ENCODE data around the gene CD300A. TPM values are rescaled to one million over a fixed set of nuclear protein-coding genes. Genes with fewer than 3 reads are reported as not detected.
A peak's percentile ranks its signal among the peaks of the same experiment; 100 is the strongest.

CD300A gene
- total and polyA plus RNA-seq, 2 donors (not counting 1 experiment from before 2014, with no cell fraction given): 2.4 to 5.7 TPM

DNA sequence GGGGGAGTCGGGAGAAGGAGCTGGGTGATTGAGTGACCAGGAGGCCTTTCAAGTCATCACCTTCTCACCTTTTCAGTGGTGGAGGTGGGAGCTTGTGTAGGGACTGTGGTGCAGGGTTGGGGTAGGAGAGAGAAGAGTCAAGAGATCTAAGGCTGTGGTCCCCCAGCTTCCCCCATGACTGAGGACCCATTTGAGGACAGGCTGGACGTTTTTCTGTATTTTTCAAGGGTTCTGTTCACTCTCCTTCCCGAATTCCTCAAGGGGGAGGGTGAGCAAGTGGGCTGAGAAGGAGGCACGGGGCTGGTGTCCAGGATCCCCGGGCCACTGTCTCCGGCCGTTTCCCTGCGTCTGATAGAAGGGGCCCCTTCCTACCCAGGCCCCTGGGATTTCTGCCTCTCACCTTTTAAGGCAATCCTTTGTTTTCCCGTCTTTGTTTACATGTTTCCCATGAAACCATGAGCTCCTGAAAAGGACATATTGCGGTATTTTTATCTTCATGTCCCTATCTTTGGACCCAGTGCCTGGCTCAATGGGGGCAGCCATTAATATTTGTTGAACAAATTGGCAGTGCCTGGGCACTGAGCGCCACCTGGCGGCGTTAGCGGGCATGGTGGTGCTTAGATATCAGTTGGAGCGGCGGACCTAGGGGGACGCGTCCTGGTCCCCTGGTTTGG lies 9.2 kb upstream of the CD300A start:
- POLR2A ChIA-PET: interaction anchor here (1.5 kb wide), 1 partner anchor 78 kb away, joined by 5 read pairs; no protein-coding TSS in a partner anchor
- Histone ChIP-seq H3K4me2 (replicated peaks; ENCODE audit: low read depth, low read length, poor library complexity, severe bottlenecking) (no peak overlapping the region), H3K79me2 (ENCODE audit: control insufficient read depth, insufficient read depth, low read length) (no peaks in the 10 kb centered on the region), H3K4me3 (ENCODE audit: control extremely low read depth in 1 of 5, extremely low read depth in 1 of 5, insufficient read depth in 1 of 5, low read depth in 2 of 5, low read length in 4 of 5) (no peak overlapping the region), H4K20me1 (ENCODE audit: control insufficient read depth, insufficient read depth, low read length, poor library complexity, severe bottlenecking) (no peaks in the 10 kb centered on the region), H3K27me3 (replicated peaks in 1 of 4; ENCODE audit: control extremely low read depth in 1 of 4, control insufficient read depth in 3 of 4, insufficient read depth in 4 of 4, low read length in 3 of 4) (peaks cover 0 to 31% (median 9%) of the 10 kb centered on the region in 4 experiments), H3K9ac (ENCODE audit: low read length) (no peak overlapping the region), H3K27ac (ENCODE audit: low read length in 2 of 2) (no peak overlapping the region), H2AFZ (ENCODE audit: insufficient read depth, low read depth, low read length, poor library complexity, severe bottlenecking) (no peak overlapping the region), H3K36me3 (replicated peaks in 1 of 2; ENCODE audit: control extremely low read depth in 1 of 2, control insufficient read depth in 1 of 2, extremely low read depth in 1 of 2, insufficient read depth in 2 of 2, low read length in 1 of 2) (no peaks in the 10 kb centered on the region), H3K9me3 (ENCODE audit: control extremely low read depth in 1 of 3, control insufficient read depth in 2 of 3, insufficient read depth in 1 of 3, low read length in 2 of 3) (peaks cover 0 to 8% (median 0%) of the 10 kb centered on the region in 3 donors), H3K4me1 (ENCODE audit: control insufficient read depth in 2 of 2, insufficient read depth in 2 of 2, low read length in 2 of 2) (peaks cover 11 to 19% of the 10 kb centered on the region in 2 donors)
- H3K4me3 Mint-ChIP-seq: peak overlapping the region; percentile 11
- intact Hi-C loops (cut with micrococcal nuclease): loop anchor here (1.0 to 2.0 kb wide), 5 partner anchors 36 to 254 kb away; partner anchors contain the start of gene RPL38
- TF ChIP-seq, protein P1, sequence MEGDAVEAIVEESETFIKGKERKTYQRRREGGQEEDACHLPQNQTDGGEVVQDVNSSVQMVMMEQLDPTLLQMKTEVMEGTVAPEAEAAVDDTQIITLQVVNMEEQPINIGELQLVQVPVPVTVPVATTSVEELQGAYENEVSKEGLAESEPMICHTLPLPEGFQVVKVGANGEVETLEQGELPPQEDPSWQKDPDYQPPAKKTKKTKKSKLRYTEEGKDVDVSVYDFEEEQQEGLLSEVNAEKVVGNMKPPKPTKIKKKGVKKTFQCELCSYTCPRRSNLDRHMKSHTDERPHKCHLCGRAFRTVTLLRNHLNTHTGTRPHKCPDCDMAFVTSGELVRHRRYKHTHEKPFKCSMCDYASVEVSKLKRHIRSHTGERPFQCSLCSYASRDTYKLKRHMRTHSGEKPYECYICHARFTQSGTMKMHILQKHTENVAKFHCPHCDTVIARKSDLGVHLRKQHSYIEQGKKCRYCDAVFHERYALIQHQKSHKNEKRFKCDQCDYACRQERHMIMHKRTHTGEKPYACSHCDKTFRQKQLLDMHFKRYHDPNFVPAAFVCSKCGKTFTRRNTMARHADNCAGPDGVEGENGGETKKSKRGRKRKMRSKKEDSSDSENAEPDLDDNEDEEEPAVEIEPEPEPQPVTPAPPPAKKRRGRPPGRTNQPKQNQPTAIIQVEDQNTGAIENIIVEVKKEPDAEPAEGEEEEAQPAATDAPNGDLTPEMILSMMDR (IDR thresholded peaks at IDR 0.05): peak; percentile 97
- no peak for TF ChIP-seq EZH2 (IDR thresholded peaks at IDR 0.05; ENCODE audit: borderline replicate concordance, insufficient read depth, low read depth, low read length, poor library complexity, severe bottlenecking)
- CTCF ChIA-PET: interaction anchor here (0.7 to 7.2 kb wide), 33 partner anchors 8 to 279 kb away, joined by 3 to 95 read pairs (median 4); partner anchors contain the start of genes BTBD17, CD300A, CD300LB and GPR142
- peaks cover 7% of the 10 kb centered on the region for H3K4me1 Mint-ChIP-seq
- H3K9me3 Mint-ChIP-seq (ENCODE audit: insufficient read depth): no peaks in the 10 kb centered on the region
- no peak overlapping the region for H3K27ac Mint-ChIP-seq
- ATAC-seq (ENCODE audit: low read depth): peak; percentile 53
- DNase-seq: peak; percentile 82
- WGBS (ENCODE audit: insufficient coverage): 27% methylated on average over 15 of the region's 18 CpGs
- peaks cover 31% of the 10 kb centered on the region for H3K27me3 Mint-ChIP-seq

DNA sequence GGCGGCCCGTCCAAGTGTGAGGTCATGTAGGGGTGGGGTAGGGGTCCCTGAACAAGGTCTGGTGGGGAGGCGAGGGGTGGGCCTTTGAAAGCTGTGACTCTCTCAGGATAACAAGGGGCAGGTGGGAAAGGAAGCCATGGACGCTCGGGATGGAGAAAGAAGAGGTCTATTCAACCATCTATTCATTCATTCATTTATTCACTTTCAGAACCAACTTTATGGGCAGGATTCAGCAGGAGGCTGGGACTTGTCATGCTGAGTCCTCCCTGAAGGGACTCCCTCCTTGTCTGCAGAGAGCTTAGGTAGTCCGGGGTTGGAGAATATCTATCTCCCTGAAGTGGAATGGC lies 8.6 kb upstream of the CD300A start:
- 33% methylated on average over 3 of the region's 6 CpGs for WGBS (ENCODE audit: insufficient coverage)
- no peaks in the 10 kb centered on the region for H3K9me3 Mint-ChIP-seq (ENCODE audit: insufficient read depth)
- ATAC-seq (ENCODE audit: low read depth) (no peak), DNase-seq (no peak)
- Histone ChIP-seq H2AFZ (ENCODE audit: insufficient read depth, low read depth, low read length, poor library complexity, severe bottlenecking) (no peak overlapping the region), H3K4me3 (ENCODE audit: control extremely low read depth in 1 of 5, extremely low read depth in 1 of 5, insufficient read depth in 1 of 5, low read depth in 2 of 5, low read length in 4 of 5) (no peak overlapping the region), H3K9ac (ENCODE audit: low read length) (no peak overlapping the region), H3K27ac (ENCODE audit: low read length in 2 of 2) (no peak overlapping the region), H4K20me1 (ENCODE audit: control insufficient read depth, insufficient read depth, low read length, poor library complexity, severe bottlenecking) (no peaks in the 10 kb centered on the region), H3K36me3 (replicated peaks in 1 of 2; ENCODE audit: control extremely low read depth in 1 of 2, control insufficient read depth in 1 of 2, extremely low read depth in 1 of 2, insufficient read depth in 2 of 2, low read length in 1 of 2) (no peaks in the 10 kb centered on the region), H3K9me3 (ENCODE audit: control extremely low read depth in 1 of 3, control insufficient read depth in 2 of 3, insufficient read depth in 1 of 3, low read length in 2 of 3) (peaks cover 0 to 8% (median 0%) of the 10 kb centered on the region in 3 donors), H3K27me3 (replicated peaks in 1 of 4; ENCODE audit: control extremely low read depth in 1 of 4, control insufficient read depth in 3 of 4, insufficient read depth in 4 of 4, low read length in 3 of 4) (peaks cover 0 to 26% (median 8%) of the 10 kb centered on the region in 4 experiments), H3K4me2 (replicated peaks; ENCODE audit: low read depth, low read length, poor library complexity, severe bottlenecking) (no peak overlapping the region), H3K79me2 (ENCODE audit: control insufficient read depth, insufficient read depth, low read length) (no peaks in the 10 kb centered on the region), H3K4me1 (ENCODE audit: control insufficient read depth in 2 of 2, insufficient read depth in 2 of 2, low read length in 2 of 2) (peaks cover 16 to 24% of the 10 kb centered on the region in 2 donors)
- H3K27ac Mint-ChIP-seq: no peak overlapping the region
- TF ChIP-seq, protein P1 (IDR thresholded peaks at IDR 0.05): peak; percentile 55
- no peak for TF ChIP-seq EZH2 (IDR thresholded peaks at IDR 0.05; ENCODE audit: borderline replicate concordance, insufficient read depth, low read depth, low read length, poor library complexity, severe bottlenecking)
- no peak overlapping the region for H3K4me3 Mint-ChIP-seq
- H3K4me1 Mint-ChIP-seq: peaks cover 10% of the 10 kb centered on the region
- intact Hi-C loops (cut with micrococcal nuclease): loop anchor here (1.0 to 2.0 kb wide), 5 partner anchors 36 to 255 kb away; partner anchors contain the start of gene RPL38
- ChIA-PET POLR2A (interaction anchor here (1.5 kb wide), 1 partner anchor 78 kb away, joined by 5 read pairs; no protein-coding TSS in a partner anchor), CTCF (interaction anchor here (0.7 to 7.2 kb wide), 22 partner anchors 8 to 254 kb away, joined by 3 to 95 read pairs (median 4); partner anchors contain the start of genes BTBD17, CD300A, GPR142 and RPL38)
- H3K27me3 Mint-ChIP-seq: peaks cover 26% of the 10 kb centered on the region

Data from B cell (primary cell).